Measurements from ENCODE around the gene PTPRM.

Gene PTPRM

GRCh38 chr18:7669361-7669760 lies 102.2 kb downstream of the PTPRM start:
- DNase-seq (ENCODE audit: low spot score), result no peak

GRCh38 chr18:7671105-7671504 lies 104.0 kb downstream of the PTPRM start:
- DNase-seq (ENCODE audit: low spot score), result no peak

GRCh38 chr18:7676253-7676873 lies 109.2 kb downstream of the PTPRM start:
- DNase-seq (ENCODE audit: low spot score), result no peak

- DNase-seq (ENCODE audit: low spot score), result no peak
Observed at GRCh38 chr18:7677001-7677400, 109.9 kb downstream of the PTPRM start.

- DNase-seq (ENCODE audit: low spot score), result no peak
Observed at GRCh38 chr18:7677424-7677823, 110.3 kb downstream of the PTPRM start.

- no peak for DNase-seq (ENCODE audit: low spot score)
Observed at GRCh38 chr18:7678389-7678788, 111.3 kb downstream of the PTPRM start.

GRCh38 chr18:7678801-7679200 lies 111.7 kb downstream of the PTPRM start:
- DNase-seq (ENCODE audit: low spot score), result no peak

- no peak for DNase-seq (ENCODE audit: low spot score)
Observed at GRCh38 chr18:7681298-7681697, 114.2 kb downstream of the PTPRM start.

GRCh38 chr18:7682321-7682720 lies 115.2 kb downstream of the PTPRM start:
- DNase-seq (ENCODE audit: low spot score), result no peak

- DNase-seq (ENCODE audit: low spot score), result no peak
Observed at GRCh38 chr18:7683753-7684152, 116.6 kb downstream of the PTPRM start.

- no peak for DNase-seq (ENCODE audit: low spot score)
Observed at GRCh38 chr18:7684357-7684756, 117.2 kb downstream of the PTPRM start.

GRCh38 chr18:7684966-7685365 lies 117.8 kb downstream of the PTPRM start:
- DNase-seq (ENCODE audit: low spot score), result peak; percentile 55

GRCh38 chr18:7686278-7686677 lies 119.2 kb downstream of the PTPRM start:
- DNase-seq (ENCODE audit: low spot score), result no peak

GRCh38 chr18:7688580-7688979 lies 121.5 kb downstream of the PTPRM start:
- DNase-seq (ENCODE audit: low spot score), result no peak

- DNase-seq (ENCODE audit: low spot score), result no peak
Observed at GRCh38 chr18:7691206-7691605, 124.1 kb downstream of the PTPRM start.

- DNase-seq (ENCODE audit: low spot score), result no peak
Observed at GRCh38 chr18:7696780-7697179, 129.7 kb downstream of the PTPRM start.

- DNase-seq (ENCODE audit: low spot score), result no peak
Observed at GRCh38 chr18:7697306-7697705, 130.2 kb downstream of the PTPRM start.

GRCh38 chr18:7711495-7711894 lies 144.4 kb downstream of the PTPRM start:
- DNase-seq (ENCODE audit: low spot score), result peak; percentile 64

GRCh38 chr18:7720395-7720794 lies 153.3 kb downstream of the PTPRM start:
- DNase-seq (ENCODE audit: low spot score), result no peak

GRCh38 chr18:7721532-7721931 lies 154.4 kb downstream of the PTPRM start:
- no peak for DNase-seq (ENCODE audit: low spot score)

GRCh38 chr18:7722955-7723354 lies 155.8 kb downstream of the PTPRM start:
- peak; percentile 76 for DNase-seq (ENCODE audit: low spot score)

GRCh38 chr18:7723558-7723957 lies 156.4 kb downstream of the PTPRM start:
- no peak for DNase-seq (ENCODE audit: low spot score)

- no peak for DNase-seq (ENCODE audit: low spot score)
Observed at GRCh38 chr18:7725473-7725872, 158.4 kb downstream of the PTPRM start.

GRCh38 chr18:7725897-7726296 lies 158.8 kb downstream of the PTPRM start:
- no peak for DNase-seq (ENCODE audit: low spot score)

- DNase-seq (ENCODE audit: low spot score), result no peak
Observed at GRCh38 chr18:7726522-7726921, 159.4 kb downstream of the PTPRM start.

Data from kidney tubule cell (primary cell).